Panc1 (cell line): ENCODE data around the gene VDR. TPM values are rescaled to one million over a fixed set of nuclear protein-coding genes. Genes with fewer than 3 reads are reported as not detected.

Source experiments
- ATAC-seq: fragments of 200-7000 bp; cut with Tn5 transposase; 2 replicates; pipeline ENCODE4 v1.9.1; 2020; ENCODE audit warnings: mild to moderate bottlenecking, moderate library complexity
- BruUV-seq: library from RNA; stranded (reverse); fragments of 400-500 nt; replicated peaks from 2 replicates; lab custom pipeline; 2021; lab: Mats Ljungman, UMichigan
- CTCF ChIA-PET: fragments of 300-600 bp; sonication (Branson Sonifier 250); formaldehyde crosslinking; loops from one replicate; lab custom pipeline; 2022; ENCODE audit warnings: antibody characterized with exemption; lab: Charles Lee
- POLR2A ChIA-PET: fragments of 300-600 bp; sonication (Branson Sonifier 250); formaldehyde crosslinking; loops from one replicate; lab custom pipeline; 2022; ENCODE audit warnings: antibody characterized with exemption; lab: Charles Lee
- DNase-seq: peaks from one replicate; pipeline ENCODE4 v3.0.0-alpha.2; 2010; ENCODE audit warnings: low read depth, low spot score
- H3K27ac ChIP-seq: 2 replicates; pipeline ENCODE4 v1.5.1; 2011; ENCODE audit warnings: mild to moderate bottlenecking, low read length, inconsistent platforms
- H3K27me3 ChIP-seq: fragments of 200-500 bp; sonication (Bioruptor generic); 2 replicates; pipeline ENCODE4 v1.6.0; 2014; ENCODE audit warnings: low read length, inconsistent platforms; ENCODE audit not compliant: control insufficient read depth, insufficient read depth
- H3K36me3 ChIP-seq: fragments of 200-500 bp; sonication (Bioruptor generic); 2 replicates; pipeline ENCODE4 v1.5.1; 2014; ENCODE audit warnings: inconsistent platforms, mild to moderate bottlenecking, low read length, moderate library complexity; ENCODE audit not compliant: control insufficient read depth, insufficient read depth
- H3K4me1 ChIP-seq: 2 replicates; pipeline ENCODE4 v1.5.1; 2011; ENCODE audit warnings: inconsistent platforms, mild to moderate bottlenecking, low read length, moderate library complexity; ENCODE audit not compliant: control insufficient read depth, insufficient read depth
- H3K4me3 ChIP-seq, 2 experiments: 2 replicates each; pipeline ENCODE4 v1.5.1; 2011 to 2012; ENCODE audit warnings: low read depth in 2 of 2, low read length in 2 of 2, mild to moderate bottlenecking in 2 of 2, inconsistent platforms in 1 of 2, moderate library complexity in 1 of 2
- H3K9me3 ChIP-seq: fragments of 200-500 bp; sonication (Bioruptor generic); 2 replicates; pipeline ENCODE4 v1.5.1; 2014; ENCODE audit warnings: low read depth, mild to moderate bottlenecking, inconsistent platforms, low read length, moderate library complexity; ENCODE audit not compliant: control insufficient read depth, insufficient read depth
- POLR2AphosphoS5 ChIP-seq: IDR thresholded peaks from 2 replicates; pipeline ENCODE4 v1.6.1; 2012; ENCODE audit warnings: mild to moderate bottlenecking, low read depth, low read length, moderate library complexity
- REST ChIP-seq, 2 experiments: IDR thresholded peaks; 2 replicates each; pipeline ENCODE4 v1.6.1; 2011 to 2012; ENCODE audit warnings: low read depth in 2 of 2, control low read depth in 1 of 2, low read length in 1 of 2, mild to moderate bottlenecking in 1 of 2, moderate library complexity in 1 of 2; ENCODE audit not compliant: insufficient read depth in 1 of 2
- SIN3A ChIP-seq: IDR thresholded peaks from 2 replicates; pipeline ENCODE4 v1.6.1; 2012; ENCODE audit warnings: low read depth, mild to moderate bottlenecking, low read length, moderate library complexity, borderline replicate concordance; ENCODE audit not compliant: insufficient read depth
- TCF7L2 ChIP-seq: IDR thresholded peaks from 2 replicates; pipeline ENCODE4 v1.6.1; 2011; ENCODE audit warnings: mild to moderate bottlenecking, low read depth, low read length, inconsistent platforms
- in situ Hi-C: cut with HindIII; loops from 2 replicates; pipeline ENCODE4 v1.10.0; 2016; ENCODE audit warnings: low sequenced_read_pairs, low pct_unique_long_range_greater_than_20kb
- intact Hi-C: fragments of 100-400 bp; cut with micrococcal nuclease; formaldehyde crosslinking; loops from one replicate; pipeline ENCODE4 v1.10.0; 2022; ENCODE audit not compliant: unreplicated experiment
- total RNA-seq: library from RNA; stranded (reverse); gene quantifications from one replicate; pipeline ENCODE4 v1.2.1, GENCODE V29; 2021; ENCODE audit not compliant: unreplicated experiment
- TF ChIP-seq, protein P1 (sequence below): fragments of 450-650 bp; IDR thresholded peaks from 2 replicates; pipeline ENCODE4 v1.5.1; 2017; ENCODE audit warnings: mild to moderate bottlenecking

Gene VDR
- total RNA-seq, 1 experiment from 2014 or later = 3.0 TPM

- DNase-seq (no peak), ATAC-seq (no peak)
- H3K27ac ChIP-seq = no peak overlapping the region
- TF ChIP-seq POLR2AphosphoS5 = no peak
- TF ChIP-seq REST (IDR thresholded peaks at IDR 0.05; ENCODE audit: insufficient read depth in 1 of 2, low read depth in 2 of 2, low read length in 1 of 2) = no peak
- no peak for TF ChIP-seq SIN3A
- TF ChIP-seq, protein P1, sequence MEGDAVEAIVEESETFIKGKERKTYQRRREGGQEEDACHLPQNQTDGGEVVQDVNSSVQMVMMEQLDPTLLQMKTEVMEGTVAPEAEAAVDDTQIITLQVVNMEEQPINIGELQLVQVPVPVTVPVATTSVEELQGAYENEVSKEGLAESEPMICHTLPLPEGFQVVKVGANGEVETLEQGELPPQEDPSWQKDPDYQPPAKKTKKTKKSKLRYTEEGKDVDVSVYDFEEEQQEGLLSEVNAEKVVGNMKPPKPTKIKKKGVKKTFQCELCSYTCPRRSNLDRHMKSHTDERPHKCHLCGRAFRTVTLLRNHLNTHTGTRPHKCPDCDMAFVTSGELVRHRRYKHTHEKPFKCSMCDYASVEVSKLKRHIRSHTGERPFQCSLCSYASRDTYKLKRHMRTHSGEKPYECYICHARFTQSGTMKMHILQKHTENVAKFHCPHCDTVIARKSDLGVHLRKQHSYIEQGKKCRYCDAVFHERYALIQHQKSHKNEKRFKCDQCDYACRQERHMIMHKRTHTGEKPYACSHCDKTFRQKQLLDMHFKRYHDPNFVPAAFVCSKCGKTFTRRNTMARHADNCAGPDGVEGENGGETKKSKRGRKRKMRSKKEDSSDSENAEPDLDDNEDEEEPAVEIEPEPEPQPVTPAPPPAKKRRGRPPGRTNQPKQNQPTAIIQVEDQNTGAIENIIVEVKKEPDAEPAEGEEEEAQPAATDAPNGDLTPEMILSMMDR = no peak
- TF ChIP-seq TCF7L2 = no peak
- ChIA-PET POLR2A (interaction anchor here (0.6 kb wide), 1 partner anchor 255 kb away, joined by 7 read pairs; no protein-coding TSS in a partner anchor), CTCF (no interaction called here)
- no peaks in the 10 kb centered on the region for H3K4me1 ChIP-seq
- intact Hi-C loops = no loop called here
- no peak overlapping the region for H3K4me3 ChIP-seq
- in situ Hi-C loops = no loop called here
- no peaks in the 10 kb centered on the region for H3K9me3 ChIP-seq
- no peaks in the 10 kb centered on the region for H3K36me3 ChIP-seq
- BruUV-seq = no TSS peak
- H3K27me3 ChIP-seq = no peaks in the 10 kb centered on the region
These were observed 23.7 kb downstream of the VDR start for GRCh38 chr12:47881051-47881450.

GRCh38 chr12:47878918-47879481, 25.8 kb downstream of the VDR start:
- DNase-seq = no peak
- no peak for ATAC-seq
- intact Hi-C loops = no loop called here
- H3K4me3 ChIP-seq = no peak overlapping the region
- TF ChIP-seq POLR2AphosphoS5 (no peak), REST (IDR thresholded peaks at IDR 0.05; ENCODE audit: insufficient read depth in 1 of 2, low read depth in 2 of 2, low read length in 1 of 2) (no peak), TCF7L2 (no peak), SIN3A (no peak)
- TF ChIP-seq, protein P1 = no peak
- peaks cover 3% of the 10 kb centered on the region; the same call in 1 of the 2 replicates for H3K27me3 ChIP-seq
- BruUV-seq = no TSS peak
- H3K36me3 ChIP-seq = no peaks in the 10 kb centered on the region
- no peak overlapping the region for H3K27ac ChIP-seq
- H3K4me1 ChIP-seq = no peaks in the 10 kb centered on the region
- ChIA-PET CTCF (no interaction called here), POLR2A (no interaction called here)
- in situ Hi-C loops = no loop called here
- no peaks in the 10 kb centered on the region for H3K9me3 ChIP-seq
